HG02571 (cell line): ENCODE data around the gene OR5AS1.
"Not testable (repeated sequence)": the region's sequence is repeated elsewhere in the genome, so short reads cannot be mapped to it uniquely, and the experiment has no call there.

ENCODE experiments used
- ATAC-seq: cut with Tn5 transposase; IDR thresholded peaks from one replicate; pipeline ENCODE4 v1.9.1; 2021; ENCODE audit warnings: mild to moderate bottlenecking, moderate library complexity; ENCODE audit not compliant: unreplicated experiment

Gene OR5AS1

DNA sequence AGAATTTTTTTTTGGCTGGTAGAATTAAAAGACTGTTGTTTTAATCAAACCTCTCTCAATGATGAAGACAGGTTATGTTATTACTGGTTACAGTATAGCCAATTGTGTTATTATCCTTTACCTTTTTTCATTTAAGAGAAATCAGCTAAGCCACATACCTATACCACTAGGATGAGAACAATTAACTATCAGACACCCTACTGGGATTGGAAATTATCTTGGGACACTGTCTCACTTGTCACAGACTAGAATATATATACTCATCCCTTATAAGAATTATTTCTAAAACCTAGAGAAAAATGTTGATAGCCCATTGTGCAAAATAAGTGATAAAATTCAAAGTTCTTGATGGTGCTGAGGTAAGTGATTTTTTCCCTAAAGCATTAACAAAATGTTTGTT lies at the start of gene OR5AS1:
Gene OR5AS1, plus strand, starts transcription at position 301 of the 400 bp plus-strand sequence. CDS start 2,765 bp downstream, outside the sequence.
- ATAC-seq, result no peak

DNA sequence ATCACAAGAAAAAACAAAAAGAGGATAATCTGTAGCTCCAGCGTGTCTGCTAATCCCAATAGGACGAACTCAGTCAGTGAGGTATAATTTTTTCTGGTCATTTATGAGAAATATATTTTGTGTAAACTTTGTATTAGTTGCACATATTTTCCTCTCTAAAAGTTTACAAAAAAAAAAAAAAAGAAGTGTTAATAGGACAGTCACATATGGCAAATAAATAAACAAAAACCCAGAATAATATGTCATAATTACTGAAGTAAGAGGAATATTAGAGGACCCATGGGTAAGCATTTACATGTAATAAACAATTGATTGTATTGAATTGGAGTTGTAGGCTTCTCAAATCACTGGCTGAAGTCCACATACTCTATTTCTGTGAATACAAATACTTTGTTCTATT lies 32.9 kb upstream of the OR5AS1 start, which contains the start of gene OR5F1:
Gene OR5F1, minus strand, starts transcription at position 101 of the 400 bp plus-strand sequence. Its CDS starts 0 bp downstream, at position 101.
- no peak for ATAC-seq

DNA sequence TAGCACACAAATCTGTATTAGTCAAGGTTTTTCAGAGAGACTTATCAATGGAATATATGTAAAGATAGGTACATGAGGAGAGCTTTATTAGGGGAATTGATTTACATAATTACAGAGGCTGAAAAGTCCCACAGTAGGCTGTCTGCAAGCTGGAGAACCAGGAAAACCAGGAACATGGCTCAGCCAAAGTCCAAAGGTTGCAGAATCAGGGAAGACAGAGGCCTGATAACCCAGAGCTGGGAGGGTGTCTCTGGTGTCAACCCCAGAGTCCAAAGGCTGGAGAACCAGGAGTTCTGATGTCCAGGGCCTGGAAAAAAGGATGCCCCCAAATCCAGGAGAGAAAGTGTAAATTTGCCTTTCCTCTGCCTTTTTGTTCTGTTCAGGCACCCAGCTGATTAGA lies 16.7 kb upstream of the OR5AS1 start:
- ATAC-seq, result no peak

DNA sequence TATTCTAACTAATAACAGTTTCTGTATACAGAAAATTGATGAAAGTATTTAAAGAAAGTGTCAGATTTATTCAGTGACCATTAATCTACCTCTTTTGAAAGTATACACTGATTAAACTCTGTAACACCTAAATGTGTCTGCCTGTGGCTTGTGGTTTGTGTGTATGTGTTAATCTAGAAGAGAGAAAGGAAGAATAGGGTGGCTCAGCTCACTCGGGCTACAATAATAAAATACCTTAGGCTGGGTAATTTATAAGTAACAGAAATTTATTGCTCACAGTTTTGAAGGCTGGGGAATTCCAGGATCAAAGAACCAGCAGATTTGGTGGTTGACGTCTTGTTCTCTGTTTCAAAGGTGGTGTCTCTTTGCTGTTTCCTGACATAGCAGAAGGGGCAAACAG lies 13.6 kb upstream of the OR5AS1 start:
- ATAC-seq, result no peak

DNA sequence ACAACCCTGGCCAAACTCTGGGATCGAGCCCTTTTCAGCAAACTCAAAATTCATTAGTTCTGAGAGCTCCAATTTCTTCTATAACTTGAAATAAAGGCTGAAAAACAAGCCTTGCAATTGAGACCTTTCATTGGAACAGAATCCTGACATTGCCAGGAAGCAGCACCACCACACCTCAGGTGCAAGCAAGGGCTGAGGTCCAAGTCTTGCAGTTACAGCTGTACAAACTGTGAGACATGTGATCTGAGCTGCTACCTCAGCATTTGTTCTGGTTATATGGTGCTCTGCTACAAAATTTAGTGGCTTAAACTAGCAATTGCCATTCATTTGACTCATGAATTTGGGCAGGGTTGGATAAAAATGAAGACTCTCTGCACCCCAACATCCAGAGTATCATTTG lies 18.1 kb downstream of the OR5AS1 start:
- ATAC-seq, result no peak

DNA sequence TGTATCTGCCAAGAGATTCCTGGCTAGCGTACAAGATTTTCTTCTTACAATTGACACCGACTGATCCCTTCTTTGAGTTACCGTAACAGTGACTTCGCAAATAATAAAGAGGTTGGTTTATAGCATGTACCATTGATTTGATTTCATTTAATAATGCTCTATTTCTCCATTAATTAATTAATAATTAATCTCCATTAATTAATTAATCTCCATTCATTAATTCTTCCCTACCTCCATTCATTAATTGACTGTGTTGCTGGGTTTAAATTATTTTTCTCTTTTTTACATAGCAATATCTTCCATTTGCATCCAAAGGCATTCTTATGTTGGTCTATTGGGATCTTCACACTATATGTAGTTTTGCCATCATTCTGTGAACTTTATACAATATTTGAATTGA lies 21.0 kb downstream of the OR5AS1 start:
- no peak for ATAC-seq

DNA sequence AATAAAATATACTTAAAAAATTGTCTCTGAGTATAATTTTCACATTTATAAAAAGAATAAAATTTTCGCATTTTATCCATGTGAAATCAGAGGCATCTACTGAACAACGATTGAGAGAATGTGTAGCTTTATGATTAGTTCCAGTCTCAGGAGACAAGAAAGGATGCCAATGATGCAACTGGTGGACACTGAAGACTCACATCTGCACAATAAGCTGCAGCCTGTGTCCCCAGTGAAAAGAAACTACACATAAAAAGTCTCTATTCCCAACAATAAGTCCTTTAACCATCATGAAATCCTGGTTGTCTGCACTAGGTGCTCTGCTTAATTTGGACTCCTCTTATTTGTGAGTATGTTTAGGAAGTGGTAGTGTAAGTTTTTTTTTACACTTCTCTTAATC lies 22.0 kb downstream of the OR5AS1 start:
- ATAC-seq, result no peak

DNA sequence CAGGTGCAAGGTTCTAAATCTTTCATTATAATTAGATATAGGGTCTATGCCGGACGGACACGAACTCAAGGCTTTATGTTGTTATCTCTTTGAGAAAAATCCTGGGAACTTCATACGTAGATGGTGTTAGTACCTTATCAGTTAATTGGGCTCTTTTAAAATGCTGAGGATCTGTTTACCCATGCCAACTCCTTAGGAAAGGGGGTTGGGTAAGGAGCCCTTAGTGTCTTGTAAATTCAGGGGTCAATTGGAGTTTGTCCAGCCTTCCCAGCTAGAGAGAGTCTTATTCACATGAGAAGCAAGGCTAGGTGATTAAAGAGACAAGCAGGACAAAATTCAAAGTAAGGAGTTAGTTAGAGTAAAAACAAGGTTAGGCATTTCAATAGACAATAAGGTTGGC lies 28.9 kb downstream of the OR5AS1 start:
- ATAC-seq, result not testable (repeated sequence)

DNA sequence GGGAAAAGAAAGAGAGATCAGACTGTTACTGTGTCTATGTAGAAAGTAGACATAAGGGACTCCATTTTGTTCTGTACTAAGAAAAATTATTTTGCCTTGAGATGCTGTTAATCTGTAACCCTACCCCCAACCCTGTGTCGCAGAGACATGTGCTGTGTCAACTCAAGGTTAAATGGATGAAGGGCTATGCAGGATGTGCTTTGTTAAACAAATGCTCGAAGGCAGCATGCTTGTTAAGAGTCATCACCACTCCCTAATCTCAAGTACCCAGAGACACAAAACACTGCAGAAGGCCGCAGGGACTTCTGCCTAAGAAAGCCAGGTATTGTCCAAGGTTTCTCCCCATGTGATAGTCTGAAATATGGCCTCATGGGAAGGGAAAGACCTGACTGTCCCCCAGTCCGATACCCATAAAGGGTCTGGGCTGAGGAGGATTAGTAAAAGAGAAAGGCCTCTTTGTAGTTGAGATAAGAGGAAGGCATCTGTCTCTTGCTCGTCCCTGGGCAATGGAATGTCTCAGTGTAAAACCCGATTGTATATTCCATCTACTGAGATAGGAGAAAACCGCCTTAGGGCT lies 30.3 kb downstream of the OR5AS1 start:
- ATAC-seq, result not testable (repeated sequence)

DNA sequence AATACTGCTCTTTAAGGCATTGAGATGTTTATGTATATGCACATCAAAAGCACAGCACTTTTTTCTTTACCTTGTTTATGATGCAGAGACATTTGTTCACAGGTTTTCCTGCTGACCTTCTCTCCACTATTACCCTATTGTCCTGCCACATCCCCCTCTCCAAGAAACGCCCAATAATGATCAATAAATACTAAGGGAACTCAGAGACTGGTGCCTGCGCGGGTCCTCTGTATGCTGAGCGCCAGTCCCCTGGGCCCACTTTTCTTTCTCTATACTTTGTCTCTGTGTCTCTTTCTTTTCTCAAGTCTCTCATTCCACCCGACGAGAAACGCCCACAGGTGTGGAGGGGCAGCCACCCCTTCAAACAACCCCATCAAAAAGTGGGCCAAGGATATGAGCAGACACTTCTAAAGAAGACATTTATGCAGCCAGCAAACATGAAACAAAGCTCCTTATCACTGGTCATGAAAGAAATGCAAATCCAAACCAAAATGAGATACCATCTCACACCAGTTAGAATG lies 30.9 kb downstream of the OR5AS1 start:
- ATAC-seq, result not testable (repeated sequence)

DNA sequence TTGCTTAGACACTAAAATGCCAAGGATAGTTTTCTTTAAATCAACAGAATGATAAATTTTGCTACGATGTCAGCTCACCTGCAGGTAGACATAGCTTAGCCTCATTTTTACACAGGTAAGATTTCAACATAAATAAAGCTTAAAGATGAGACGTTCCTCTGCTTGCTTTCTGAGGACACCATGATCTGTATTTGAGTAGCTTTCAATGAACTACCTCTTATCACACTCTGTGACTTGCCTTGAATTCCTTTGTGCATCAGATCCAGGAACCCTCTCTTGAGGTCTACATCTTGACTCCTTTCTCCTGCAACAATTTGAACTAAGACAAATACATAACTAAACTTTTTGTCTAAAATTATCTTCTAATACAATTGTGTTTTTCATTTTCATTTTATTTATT lies 39.5 kb downstream of the OR5AS1 start:
- ATAC-seq, result no peak
